Activated naive CD8-positive, alpha-beta T cell (primary cell): ENCODE data around the gene HNRNPK.
"Not testable (repeated sequence)": the region's sequence is repeated elsewhere in the genome, so short reads cannot be mapped to it uniquely, and the experiment has no call there.

Experiments
- H3K27ac Mint-ChIP-seq: one replicate; pipeline ENCODE4 v1.8.0; 2021; ENCODE audit warnings: mixed read lengths
- H3K27me3 Mint-ChIP-seq: one replicate; pipeline ENCODE4 v1.8.0; 2021; ENCODE audit warnings: mixed read lengths
- H3K36me3 Mint-ChIP-seq: one replicate; pipeline ENCODE4 v1.8.0; 2021; ENCODE audit warnings: mixed read lengths
- H3K4me1 Mint-ChIP-seq: one replicate; pipeline ENCODE4 v1.8.0; 2021; ENCODE audit warnings: low read depth, mixed read lengths
- H3K4me3 Mint-ChIP-seq: one replicate; pipeline ENCODE4 v1.8.0; 2021; ENCODE audit warnings: mild to moderate bottlenecking, mixed read lengths
- H3K9me3 Mint-ChIP-seq: one replicate; pipeline ENCODE4 v1.8.0; 2021; ENCODE audit warnings: low read depth, mixed read lengths

HNRNPK gene

GRCh38 chr9:83964973-83965349 lies 15.1 kb downstream of the HNRNPK start:
- H3K36me3 Mint-ChIP-seq, result peaks cover 7% of the 10 kb centered on the region
- no peaks in the 10 kb centered on the region for H3K9me3 Mint-ChIP-seq
- no peak overlapping the region for H3K4me3 Mint-ChIP-seq
- peaks cover 19% of the 10 kb centered on the region for H3K4me1 Mint-ChIP-seq
- no peaks in the 10 kb centered on the region for H3K27me3 Mint-ChIP-seq
- peak overlapping the region; percentile 73 for H3K27ac Mint-ChIP-seq

GRCh38 chr9:83962165-83962564 lies 17.9 kb downstream of the HNRNPK start:
- no peak overlapping the region for H3K27ac Mint-ChIP-seq
- H3K4me1 Mint-ChIP-seq, result peaks cover 5% of the 10 kb centered on the region
- peaks cover 3% of the 10 kb centered on the region for H3K36me3 Mint-ChIP-seq
- no peaks in the 10 kb centered on the region for H3K9me3 Mint-ChIP-seq
- no peaks in the 10 kb centered on the region for H3K27me3 Mint-ChIP-seq
- H3K4me3 Mint-ChIP-seq, result no peak overlapping the region

GRCh38 chr9:83960991-83961390 lies 19.0 kb downstream of the HNRNPK start:
- Mint-ChIP-seq H3K36me3 (no peaks in the 10 kb centered on the region), H3K9me3 (no peaks in the 10 kb centered on the region)

GRCh38 chr9:83959061-83959460 lies 21.0 kb downstream of the HNRNPK start:
- Mint-ChIP-seq H3K4me1 (peaks cover 19% of the 10 kb centered on the region), H3K36me3 (no peaks in the 10 kb centered on the region), H3K9me3 (no peaks in the 10 kb centered on the region), H3K27me3 (no peaks in the 10 kb centered on the region), H3K27ac (no peak overlapping the region), H3K4me3 (no peak overlapping the region)

More at GRCh38 chr9:83960991-83961390, 19.0 kb downstream of the HNRNPK start:
- no peak overlapping the region for H3K27ac Mint-ChIP-seq
- no peak overlapping the region for H3K4me3 Mint-ChIP-seq
- peaks cover 11% of the 10 kb centered on the region for H3K4me1 Mint-ChIP-seq
- no peaks in the 10 kb centered on the region for H3K27me3 Mint-ChIP-seq

GRCh38 chr9:83957248-83957513 lies 22.8 kb downstream of the HNRNPK start:
- Mint-ChIP-seq H3K4me3 (peak overlapping the region; percentile 96), H3K4me1 (peaks cover 20% of the 10 kb centered on the region), H3K27me3 (no peaks in the 10 kb centered on the region), H3K9me3 (no peaks in the 10 kb centered on the region), H3K36me3 (no peaks in the 10 kb centered on the region), H3K27ac (peak overlapping the region; percentile 84)

- Mint-ChIP-seq H3K4me1 (peaks cover 20% of the 10 kb centered on the region), H3K36me3 (no peaks in the 10 kb centered on the region)
Observed at GRCh38 chr9:83956436-83957247, 23.4 kb downstream of the HNRNPK start.

GRCh38 chr9:83956086-83956435 lies 24.0 kb downstream of the HNRNPK start:
- Mint-ChIP-seq H3K36me3 (no peaks in the 10 kb centered on the region), H3K27ac (peak overlapping the region; percentile 96), H3K27me3 (no peaks in the 10 kb centered on the region), H3K4me1 (peaks cover 20% of the 10 kb centered on the region), H3K9me3 (no peaks in the 10 kb centered on the region), H3K4me3 (peak overlapping the region; percentile 96)

More at GRCh38 chr9:83956436-83957247, 23.4 kb downstream of the HNRNPK start:
- H3K27ac Mint-ChIP-seq, result peak overlapping the region; percentile 96
- H3K27me3 Mint-ChIP-seq, result no peaks in the 10 kb centered on the region
- H3K4me3 Mint-ChIP-seq, result peak overlapping the region; percentile 96
- no peaks in the 10 kb centered on the region for H3K9me3 Mint-ChIP-seq

- not testable (repeated sequence) for H3K4me1 Mint-ChIP-seq, H3K4me3 Mint-ChIP-seq, H3K27me3 Mint-ChIP-seq, H3K9me3 Mint-ChIP-seq, H3K27ac Mint-ChIP-seq, H3K36me3 Mint-ChIP-seq
Observed at GRCh38 chr9:83948096-83948495, 31.9 kb downstream of the HNRNPK start.

GRCh38 chr9:83940590-83941303 lies 39.3 kb downstream of the HNRNPK start:
- no peaks in the 10 kb centered on the region for H3K4me1 Mint-ChIP-seq
- no peaks in the 10 kb centered on the region for H3K9me3 Mint-ChIP-seq
- H3K36me3 Mint-ChIP-seq, result peaks cover 4% of the 10 kb centered on the region

GRCh38 chr9:83937861-83938455 lies 42.1 kb downstream of the HNRNPK start:
- Mint-ChIP-seq H3K27me3 (no peaks in the 10 kb centered on the region), H3K9me3 (no peaks in the 10 kb centered on the region), H3K4me3 (no peak overlapping the region), H3K27ac (no peak overlapping the region), H3K4me1 (no peaks in the 10 kb centered on the region), H3K36me3 (no peaks in the 10 kb centered on the region)

More at GRCh38 chr9:83940590-83941303, 39.3 kb downstream of the HNRNPK start:
- H3K4me3 Mint-ChIP-seq, result no peak overlapping the region
- no peak overlapping the region for H3K27ac Mint-ChIP-seq
- H3K27me3 Mint-ChIP-seq, result no peaks in the 10 kb centered on the region

- H3K27ac Mint-ChIP-seq, result no peak overlapping the region
- peaks cover 5% of the 10 kb centered on the region for H3K4me1 Mint-ChIP-seq
- H3K36me3 Mint-ChIP-seq, result no peaks in the 10 kb centered on the region
- no peaks in the 10 kb centered on the region for H3K9me3 Mint-ChIP-seq
- H3K4me3 Mint-ChIP-seq, result no peak overlapping the region
- H3K27me3 Mint-ChIP-seq, result no peaks in the 10 kb centered on the region
Observed at GRCh38 chr9:83936523-83936922, 43.5 kb downstream of the HNRNPK start.

- Mint-ChIP-seq H3K36me3 (no peaks in the 10 kb centered on the region), H3K4me1 (peaks cover 8% of the 10 kb centered on the region), H3K4me3 (no peak overlapping the region), H3K27me3 (no peaks in the 10 kb centered on the region), H3K9me3 (no peaks in the 10 kb centered on the region), H3K27ac (no peak overlapping the region)
Observed at GRCh38 chr9:83935276-83935935, 44.6 kb downstream of the HNRNPK start.

- no peaks in the 10 kb centered on the region for H3K36me3 Mint-ChIP-seq
- no peak overlapping the region for H3K4me3 Mint-ChIP-seq
- no peaks in the 10 kb centered on the region for H3K27me3 Mint-ChIP-seq
- peaks cover 8% of the 10 kb centered on the region for H3K4me1 Mint-ChIP-seq
- H3K27ac Mint-ChIP-seq, result no peak overlapping the region
- H3K9me3 Mint-ChIP-seq, result no peaks in the 10 kb centered on the region
Observed at GRCh38 chr9:83934569-83935275, 45.3 kb downstream of the HNRNPK start.

- Mint-ChIP-seq H3K27ac (no peak overlapping the region), H3K27me3 (no peaks in the 10 kb centered on the region), H3K9me3 (no peaks in the 10 kb centered on the region), H3K36me3 (no peaks in the 10 kb centered on the region), H3K4me1 (peaks cover 8% of the 10 kb centered on the region), H3K4me3 (no peak overlapping the region)
Observed at GRCh38 chr9:83933790-83934189, 46.2 kb downstream of the HNRNPK start.
